Tibial artery (tissue), 4 donors: ENCODE results near the gene TMED1.

Experiments used
- DNase-seq, 2 donors: peaks; one replicate each; pipeline ENCODE4 v3.0.0-alpha.2; 2019
- H3K27ac ChIP-seq, 2 donors: fragments of 200-600 bp; sonication (generic) in 1 of 2; 1 replicate in 1 of 2; 2 replicates in 1 of 2; pipeline ENCODE4 v1.5.1; 2018 to 2019; ENCODE audit warnings: mild to moderate bottlenecking in 1 of 2
- H3K27me3 ChIP-seq, 2 donors: fragments of 200-600 bp; sonication (generic) in 1 of 2; one replicate each; pipeline versions ENCODE4 v1.5.1 to v1.6.0; 2016 to 2019
- H3K36me3 ChIP-seq, 3 donors: fragments of 200-600 bp; sonication (generic) in 2 of 3; one replicate each; pipeline ENCODE4 v1.5.1; 2016 to 2019; ENCODE audit warnings: mild to moderate bottlenecking in 2 of 3
- H3K4me1 ChIP-seq, 4 donors: fragments of 200-600 bp; sonication (generic) in 2 of 4; 1 replicate in 3 of 4; 2 replicates in 1 of 4; pipeline ENCODE4 v1.5.1; 2016 to 2019
- H3K4me3 ChIP-seq, 2 donors: fragments of 200-600 bp; sonication (generic) in 1 of 2; 1 replicate in 1 of 2; 2 replicates in 1 of 2; pipeline ENCODE4 v1.5.1; 2018 to 2019; ENCODE audit warnings: mild to moderate bottlenecking in 2 of 2
- H3K9me3 ChIP-seq, 3 donors: fragments of 200-600 bp; sonication (generic) in 1 of 3; one replicate each; pipeline ENCODE4 v1.5.1; 2016 to 2019
- CTCF ChIP-seq, 2 experiments: fragments of 200-600 bp in 1 of 2; fragments of 450-650 bp in 1 of 2; IDR thresholded peaks; one replicate each; pipeline ENCODE4 v1.5.1; 2017 to 2019; ENCODE audit warnings: antibody characterized with exemption in 2 of 2, mild to moderate bottlenecking in 1 of 2, moderate library complexity in 1 of 2
- intact Hi-C: fragments of 100-400 bp; cut with DNase I; formaldehyde crosslinking; loops from one replicate; pipeline ENCODE4 v1.15.0; 2023; ENCODE audit warnings: low total_unique reads

Gene TMED1

GRCh38 chr19:10789866-10790265 lies 46.1 kb downstream of the TMED1 start:
- peaks cover 68 to 100% (median 94%) of the 10 kb centered on the region in 3 donors for H3K36me3 ChIP-seq
- no peaks in the 10 kb centered on the region for H3K9me3 ChIP-seq
- H3K4me1 ChIP-seq = no peaks in the 10 kb centered on the region
- H3K27me3 ChIP-seq = no peaks in the 10 kb centered on the region
- no peak overlapping the region for H3K27ac ChIP-seq
- DNase-seq = no peak
- no peak for TF ChIP-seq CTCF (IDR thresholded peaks at IDR 0.05)
- intact Hi-C loops = no loop called here
- no peak overlapping the region for H3K4me3 ChIP-seq

GRCh38 chr19:10788146-10788545 lies 47.9 kb downstream of the TMED1 start:
- Histone ChIP-seq H3K9me3 (no peaks in the 10 kb centered on the region), H3K27me3 (no peaks in the 10 kb centered on the region), H3K4me1 (no peaks in the 10 kb centered on the region), H3K36me3 (peaks cover 68 to 100% (median 91%) of the 10 kb centered on the region in 3 donors), H3K4me3 (no peak overlapping the region), H3K27ac (no peak overlapping the region)
- intact Hi-C loops = no loop called here
- no peak for DNase-seq
- TF ChIP-seq CTCF (IDR thresholded peaks at IDR 0.05) = no peak

GRCh38 chr19:10784257-10784656 lies 51.8 kb downstream of the TMED1 start:
- no peaks in the 10 kb centered on the region for H3K27me3 ChIP-seq
- TF ChIP-seq CTCF (IDR thresholded peaks at IDR 0.05) = no peak
- H3K9me3 ChIP-seq = no peaks in the 10 kb centered on the region
- no peak overlapping the region for H3K4me3 ChIP-seq
- no peak overlapping the region for H3K27ac ChIP-seq
- peak; percentile 54 to 72 for DNase-seq
- intact Hi-C loops = no loop called here
- peaks cover 89 to 100% (median 90%) of the 10 kb centered on the region in 3 donors for H3K36me3 ChIP-seq
- H3K4me1 ChIP-seq = no peaks in the 10 kb centered on the region

GRCh38 chr19:10782795-10783194 lies 53.2 kb downstream of the TMED1 start:
- DNase-seq = peak in 1 of 2 donors; percentile 38
- Histone ChIP-seq H3K9me3 (no peaks in the 10 kb centered on the region), H3K4me3 (no peak overlapping the region), H3K27ac (no peak overlapping the region), H3K27me3 (no peaks in the 10 kb centered on the region), H3K4me1 (no peaks in the 10 kb centered on the region), H3K36me3 (peaks cover 75 to 99% (median 82%) of the 10 kb centered on the region in 3 donors)
- intact Hi-C loops = no loop called here
- no peak for TF ChIP-seq CTCF (IDR thresholded peaks at IDR 0.05)
